IPS-NIHi7 (cell line): Measurements from ENCODE around the gene SLCO2B1.

ENCODE experiments used
- DNase-seq: peaks from one replicate; pipeline ENCODE4 v3.0.0; 2012; ENCODE audit warnings: mixed read lengths; ENCODE audit errors: extremely low spot score

Gene SLCO2B1

GRCh38 chr11:75193271-75193670 is 42.4 kb downstream of the SLCO2B1 start:
- no peak for DNase-seq

DNA sequence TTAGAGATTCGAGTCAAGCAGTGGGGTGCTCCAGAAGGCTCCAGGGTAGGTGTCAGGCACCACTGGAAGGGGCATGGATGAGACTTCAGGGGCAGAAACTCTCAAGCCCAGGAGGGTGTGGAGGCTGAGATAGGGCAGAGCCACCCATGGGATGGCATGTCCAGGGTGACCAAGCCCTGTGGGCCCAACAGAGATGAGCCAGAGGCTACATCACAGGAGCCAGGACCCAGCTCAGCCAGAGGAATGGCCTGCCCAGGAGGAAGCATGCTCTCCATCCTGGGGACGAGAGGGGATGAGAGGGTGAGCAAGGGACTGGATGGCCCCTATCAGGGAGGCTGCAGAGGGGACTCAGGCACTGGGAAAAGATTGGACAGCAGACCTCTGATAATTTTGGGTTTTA is 42.8 kb downstream of the SLCO2B1 start:
- no peak for DNase-seq

DNA sequence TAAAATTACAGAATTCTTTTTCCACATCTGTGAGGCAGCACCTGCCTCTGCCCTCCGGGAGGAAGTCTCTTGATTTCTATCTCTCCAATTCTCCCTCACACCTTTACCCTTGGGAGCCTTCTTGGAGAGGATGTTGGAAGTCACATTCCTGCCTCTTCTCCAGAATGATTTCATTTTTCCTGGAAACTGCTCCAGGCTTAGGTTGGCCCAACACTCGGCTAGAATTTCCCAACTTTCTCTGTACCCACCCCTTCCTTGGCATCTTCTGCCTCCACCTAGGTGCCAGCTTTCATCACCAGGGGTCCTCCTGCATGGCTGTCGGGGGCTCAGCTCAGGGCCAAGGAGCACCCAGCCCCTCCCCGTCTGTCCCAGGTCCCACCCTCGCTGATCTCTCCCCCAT is 43.2 kb downstream of the SLCO2B1 start:
- DNase-seq: no peak

GRCh38 chr11:75195167-75195962 is 44.5 kb downstream of the SLCO2B1 start:
- no peak for DNase-seq

DNA sequence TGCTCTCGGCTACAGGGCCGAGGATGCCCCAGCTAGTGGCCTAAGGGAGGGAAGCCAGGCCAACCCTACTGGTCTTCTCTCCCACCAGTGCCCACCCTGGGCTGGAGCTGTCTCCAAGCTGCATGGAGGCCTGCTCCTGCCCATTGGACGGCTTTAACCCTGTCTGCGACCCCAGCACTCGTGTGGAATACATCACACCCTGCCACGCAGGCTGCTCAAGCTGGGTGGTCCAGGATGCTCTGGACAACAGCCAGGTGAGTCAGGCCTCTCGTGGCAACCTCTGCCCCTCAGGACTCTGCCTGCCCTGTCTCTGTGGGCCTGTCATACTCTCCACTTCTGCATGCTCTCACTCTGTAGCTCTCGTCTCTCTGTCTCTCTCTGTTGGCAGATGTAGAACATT is 45.5 kb downstream of the SLCO2B1 start:
- no peak for DNase-seq

GRCh38 chr11:75197512-75198277 is 46.8 kb downstream of the SLCO2B1 start:
- no peak for DNase-seq

GRCh38 chr11:75198278-75198973 is 47.5 kb downstream of the SLCO2B1 start:
- no peak for DNase-seq

GRCh38 chr11:75199412-75199955 is 48.6 kb downstream of the SLCO2B1 start:
- no peak for DNase-seq

GRCh38 chr11:75200051-75200450 is 49.1 kb downstream of the SLCO2B1 start:
- no peak for DNase-seq

DNA sequence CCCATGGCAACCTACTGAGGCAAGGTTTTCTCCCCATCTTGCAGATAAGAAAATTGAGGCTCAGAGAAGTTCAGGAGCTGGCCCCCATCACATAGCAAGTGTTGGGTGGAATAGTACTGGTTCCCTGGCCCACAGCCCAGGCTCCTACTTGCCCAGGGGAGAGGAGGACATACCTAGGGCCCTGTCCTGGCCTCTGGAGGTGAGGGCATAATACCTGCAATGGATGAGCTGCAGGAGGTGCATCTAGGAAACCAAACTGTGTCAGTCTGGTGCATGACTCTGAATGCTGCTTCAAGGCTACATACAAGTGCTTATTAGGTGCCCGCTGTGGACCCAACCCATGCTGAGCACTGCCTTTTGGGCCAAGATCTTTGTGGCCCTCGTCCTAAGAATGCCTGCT is 49.6 kb downstream of the SLCO2B1 start:
- DNase-seq: no peak

DNA sequence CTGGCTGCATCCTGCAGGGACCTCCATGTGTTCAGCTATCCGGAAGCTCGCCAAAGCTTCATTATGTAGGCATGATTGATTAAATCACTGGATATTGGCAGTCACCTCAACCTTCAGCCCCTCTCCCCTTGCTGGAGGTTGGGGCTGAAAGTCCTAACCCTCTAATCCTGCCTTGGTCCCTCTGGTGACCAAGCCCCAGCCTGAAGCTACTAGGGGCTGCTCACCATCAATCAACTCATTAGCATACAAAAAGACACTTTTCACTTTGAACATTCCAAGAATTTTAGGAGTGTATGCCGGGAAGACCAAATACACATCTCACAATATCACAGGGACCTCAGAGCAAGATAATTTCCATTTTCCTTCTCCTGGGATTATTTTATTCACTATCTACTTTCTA is 50.9 kb downstream of the SLCO2B1 start:
- DNase-seq: no peak

GRCh38 chr11:75202195-75202594 is 51.3 kb downstream of the SLCO2B1 start:
- no peak for DNase-seq

DNA sequence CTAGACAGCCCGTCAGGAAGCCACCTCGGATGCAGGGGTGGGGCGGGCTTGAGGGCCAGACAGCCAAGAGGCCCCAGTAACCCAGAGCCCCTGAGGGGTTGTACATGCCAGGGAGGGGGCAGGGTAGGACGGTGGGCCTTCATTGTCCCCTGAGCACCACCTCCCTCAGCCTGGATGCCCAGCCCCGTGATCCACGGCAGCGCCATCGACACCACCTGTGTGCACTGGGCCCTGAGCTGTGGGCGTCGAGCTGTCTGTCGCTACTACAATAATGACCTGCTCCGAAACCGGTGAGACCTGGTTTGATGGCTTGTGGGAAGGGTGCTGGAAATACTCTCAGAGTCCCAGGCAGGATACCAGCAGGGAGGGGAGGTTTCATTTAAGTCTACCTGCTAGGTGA is 52.2 kb downstream of the SLCO2B1 start:
- no peak for DNase-seq

GRCh38 chr11:75203641-75204011 is 52.7 kb downstream of the SLCO2B1 start:
- DNase-seq: no peak

GRCh38 chr11:75204012-75204674 is 53.2 kb downstream of the SLCO2B1 start:
- DNase-seq: no peak

GRCh38 chr11:75204685-75205563 is 54.0 kb downstream of the SLCO2B1 start:
- peak; percentile 94 for DNase-seq

- no peak for DNase-seq
Observed at GRCh38 chr11:75205564-75206020, 54.7 kb downstream of the SLCO2B1 start.

DNA sequence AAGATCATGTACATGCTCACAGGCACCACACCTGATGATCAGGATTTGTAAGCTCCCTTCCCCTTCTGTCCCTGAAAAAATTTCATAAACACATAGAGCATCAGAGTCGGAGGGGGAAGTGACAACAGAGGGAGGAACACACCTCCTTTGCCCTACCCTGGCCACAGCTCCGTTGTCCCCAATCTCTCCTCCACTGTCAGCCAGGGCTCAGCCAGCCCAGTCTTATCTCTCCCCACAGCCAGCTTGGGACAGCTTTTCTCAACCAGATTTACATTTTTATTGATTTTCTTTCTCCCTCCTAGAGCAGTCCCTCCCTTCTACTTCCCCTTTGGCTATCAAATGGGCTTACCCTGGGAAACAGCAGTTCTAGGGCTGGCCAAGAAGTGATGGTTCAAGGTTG is 57.5 kb downstream of the SLCO2B1 start:
- DNase-seq: no peak

GRCh38 chr11:75212411-75212810 is 61.5 kb downstream of the SLCO2B1 start:
- DNase-seq: no peak

DNA sequence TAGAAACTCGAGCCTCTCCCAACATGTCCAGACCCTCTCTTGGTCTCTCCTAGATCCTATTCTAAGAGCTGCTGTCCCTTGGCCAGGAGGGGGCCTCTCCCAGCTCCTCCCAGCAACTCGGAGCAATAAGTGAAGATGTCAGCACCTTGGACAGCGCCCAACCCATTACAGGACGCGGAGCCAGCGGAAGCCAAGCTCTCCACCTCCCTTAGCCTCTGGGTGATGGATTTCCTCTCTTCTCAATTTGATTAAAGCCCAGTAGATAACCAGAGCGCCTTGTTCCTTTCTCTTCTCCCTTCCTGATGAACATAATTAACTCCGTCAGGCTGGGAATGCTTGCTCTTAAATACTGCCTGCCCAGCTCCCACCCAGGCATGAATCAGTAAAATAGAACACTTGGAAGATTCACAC is 63.5 kb downstream of the SLCO2B1 start:
- peak; percentile 96 for DNase-seq

DNA sequence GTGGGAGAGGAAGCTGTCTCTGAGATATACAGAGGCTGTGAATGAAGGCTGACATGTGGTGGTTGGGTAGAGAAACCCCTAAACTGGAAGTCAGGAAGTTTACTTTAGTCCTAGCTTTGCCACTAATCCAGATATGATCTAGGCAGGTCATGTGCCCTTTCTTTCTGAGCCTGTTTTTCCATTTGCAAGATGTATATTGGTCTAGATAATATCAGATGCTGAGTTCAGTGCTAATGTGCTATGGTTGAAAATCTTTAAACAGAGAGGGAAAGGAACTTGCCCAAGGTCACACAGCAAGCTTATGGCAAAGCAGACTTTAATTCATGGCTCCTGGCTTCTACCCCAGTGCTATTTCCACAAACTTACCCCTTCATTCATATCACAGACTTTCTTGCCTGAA is 63.9 kb downstream of the SLCO2B1 start:
- DNase-seq: no peak
